DMS53 treated with DMSO at 0.1 percent for 48 hours (cell line): ENCODE data around the gene KHDC3L.
"Not testable (repeated sequence)": the region's sequence is repeated elsewhere in the genome, so short reads cannot be mapped to it uniquely, and the experiment has no call there.

Source experiments
- DNase-seq: peaks from one replicate; lab custom pipeline; 2025; ENCODE audit not compliant: unreplicated experiment; lab: John Stamatoyannopoulos, UW

Gene KHDC3L

GRCh38 chr6:73369157-73369556, 6.7 kb downstream of the KHDC3L start:
- DNase-seq, result no peak

- no peak for DNase-seq
Measured at GRCh38 chr6:73369563-73369962, 7.1 kb downstream of the KHDC3L start, which contains the start of gene OOEP. Gene OOEP, minus strand, starts transcription at chr6:73369897. Its CDS starts 105 bp downstream, at chr6:73369792.

GRCh38 chr6:73371984-73372383, 9.5 kb downstream of the KHDC3L start:
- DNase-seq, result no peak

GRCh38 chr6:73372516-73372915, 10.1 kb downstream of the KHDC3L start:
- no peak for DNase-seq

- DNase-seq, result peak; percentile 57
Measured at GRCh38 chr6:73375216-73375615, 12.8 kb downstream of the KHDC3L start.

GRCh38 chr6:73377225-73377624, 14.8 kb downstream of the KHDC3L start:
- DNase-seq, result no peak

- DNase-seq, result not testable (repeated sequence)
Measured at GRCh38 chr6:73381531-73381930, 19.1 kb downstream of the KHDC3L start.

- no peak for DNase-seq
Measured at GRCh38 chr6:73382462-73383113, 20.1 kb downstream of the KHDC3L start.

GRCh38 chr6:73388433-73388799, 26.0 kb downstream of the KHDC3L start:
- no peak for DNase-seq

GRCh38 chr6:73388800-73389512, 26.5 kb downstream of the KHDC3L start:
- peak; percentile 83 for DNase-seq

GRCh38 chr6:73389854-73390253, 27.4 kb downstream of the KHDC3L start:
- DNase-seq, result peak; percentile 19

GRCh38 chr6:73391675-73392074, 29.2 kb downstream of the KHDC3L start:
- DNase-seq, result peak; percentile 17

- not testable (repeated sequence) for DNase-seq
Measured at GRCh38 chr6:73392188-73392587, 29.7 kb downstream of the KHDC3L start.

- no peak for DNase-seq
Measured at GRCh38 chr6:73393278-73393677, 30.8 kb downstream of the KHDC3L start.

GRCh38 chr6:73394577-73395354, 32.3 kb downstream of the KHDC3L start, which contains the start of gene DDX43:
Gene DDX43, plus strand, starts transcription at chr6:73394828. Its CDS starts 78 bp downstream, at chr6:73394906.
- DNase-seq, result no peak

GRCh38 chr6:73395875-73396274, 33.4 kb downstream of the KHDC3L start:
- no peak for DNase-seq

GRCh38 chr6:73400656-73401055, 38.2 kb downstream of the KHDC3L start:
- DNase-seq, result no peak

- no peak for DNase-seq
Measured at GRCh38 chr6:73409395-73409794, 46.9 kb downstream of the KHDC3L start.

GRCh38 chr6:73413102-73413501, 50.6 kb downstream of the KHDC3L start:
- no peak for DNase-seq
